GM12801 (cell line): ENCODE results near the gene ZCCHC24.

ENCODE experiments used
- CTCF ChIP-seq: IDR thresholded peaks from one replicate; pipeline ENCODE4 v1.5.1; 2011; ENCODE audit warnings: control low read depth; ENCODE audit not compliant: insufficient read length; ENCODE audit errors: extremely low read depth

Gene ZCCHC24

GRCh38 chr10:79390551-79391229 lies 54.7 kb downstream of the ZCCHC24 start:
- TF ChIP-seq CTCF = no peak

GRCh38 chr10:79390057-79390456 lies 55.4 kb downstream of the ZCCHC24 start:
- no peak for TF ChIP-seq CTCF

DNA sequence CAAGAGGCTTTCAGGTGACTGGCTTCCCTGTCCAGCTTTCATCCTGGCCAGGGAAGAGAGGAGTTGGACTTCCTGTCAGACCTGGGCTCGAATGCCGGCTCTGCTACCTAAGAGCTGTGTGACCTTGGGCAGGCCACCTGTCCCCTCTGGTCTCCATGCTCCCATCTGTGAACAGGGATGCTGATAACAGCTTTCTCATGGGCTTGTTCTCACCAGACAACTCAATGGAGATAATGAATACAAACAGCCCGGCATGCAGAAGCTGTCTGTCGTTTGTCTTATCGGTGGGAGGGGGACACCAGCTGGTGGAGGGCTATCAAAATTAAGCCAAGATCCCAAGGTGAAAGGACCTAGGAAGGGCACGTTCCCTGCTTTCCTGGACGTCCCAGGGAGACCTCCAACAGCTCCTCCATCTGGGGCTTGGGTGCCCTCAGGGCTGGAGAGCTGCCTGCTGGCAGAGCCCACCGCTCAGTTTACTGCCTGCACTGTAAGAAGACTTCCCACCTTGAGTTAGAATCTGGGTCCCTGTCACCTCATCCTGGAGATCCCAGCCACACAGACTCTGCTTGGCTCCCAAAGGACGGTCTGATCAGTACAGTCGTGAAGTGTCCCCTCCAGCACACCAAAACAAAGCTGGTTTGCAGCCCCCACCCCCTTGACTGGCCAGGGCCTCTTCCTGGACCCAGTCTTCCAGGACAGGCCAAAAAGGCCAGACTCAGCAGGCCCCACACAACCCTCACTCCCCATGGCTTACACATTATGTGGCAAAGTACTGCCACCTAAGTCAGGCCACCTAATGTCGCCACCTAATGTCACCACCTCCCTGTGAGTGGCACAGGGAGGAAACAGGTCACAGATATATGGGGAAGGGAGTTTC lies 57.2 kb downstream of the ZCCHC24 start:
- TF ChIP-seq CTCF = no peak

DNA sequence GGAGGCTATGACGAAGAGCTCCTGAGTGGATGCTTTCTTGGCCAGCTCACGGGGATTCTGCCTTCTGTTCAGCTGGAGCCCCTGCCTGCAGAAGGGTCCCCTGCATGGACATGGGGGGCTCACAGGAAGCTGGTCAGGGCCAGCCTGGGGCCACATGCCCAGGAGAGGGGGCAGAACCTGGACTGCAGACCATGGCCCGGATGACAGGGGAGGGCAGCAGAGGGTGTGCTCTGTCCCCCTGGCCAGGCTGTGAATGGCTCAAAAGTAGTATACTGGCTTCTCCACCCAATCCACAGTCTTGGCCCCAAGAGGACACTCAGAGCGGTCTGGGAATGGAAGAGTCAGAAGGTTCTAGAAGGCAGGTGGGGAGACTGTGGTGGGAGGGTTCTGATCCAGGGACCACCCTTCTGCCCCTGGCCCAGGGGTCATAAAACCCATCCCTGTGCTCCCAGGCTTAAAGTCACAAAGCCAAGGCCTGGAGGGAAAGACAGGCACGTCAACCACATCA lies 57.9 kb downstream of the ZCCHC24 start:
- TF ChIP-seq CTCF = no peak

DNA sequence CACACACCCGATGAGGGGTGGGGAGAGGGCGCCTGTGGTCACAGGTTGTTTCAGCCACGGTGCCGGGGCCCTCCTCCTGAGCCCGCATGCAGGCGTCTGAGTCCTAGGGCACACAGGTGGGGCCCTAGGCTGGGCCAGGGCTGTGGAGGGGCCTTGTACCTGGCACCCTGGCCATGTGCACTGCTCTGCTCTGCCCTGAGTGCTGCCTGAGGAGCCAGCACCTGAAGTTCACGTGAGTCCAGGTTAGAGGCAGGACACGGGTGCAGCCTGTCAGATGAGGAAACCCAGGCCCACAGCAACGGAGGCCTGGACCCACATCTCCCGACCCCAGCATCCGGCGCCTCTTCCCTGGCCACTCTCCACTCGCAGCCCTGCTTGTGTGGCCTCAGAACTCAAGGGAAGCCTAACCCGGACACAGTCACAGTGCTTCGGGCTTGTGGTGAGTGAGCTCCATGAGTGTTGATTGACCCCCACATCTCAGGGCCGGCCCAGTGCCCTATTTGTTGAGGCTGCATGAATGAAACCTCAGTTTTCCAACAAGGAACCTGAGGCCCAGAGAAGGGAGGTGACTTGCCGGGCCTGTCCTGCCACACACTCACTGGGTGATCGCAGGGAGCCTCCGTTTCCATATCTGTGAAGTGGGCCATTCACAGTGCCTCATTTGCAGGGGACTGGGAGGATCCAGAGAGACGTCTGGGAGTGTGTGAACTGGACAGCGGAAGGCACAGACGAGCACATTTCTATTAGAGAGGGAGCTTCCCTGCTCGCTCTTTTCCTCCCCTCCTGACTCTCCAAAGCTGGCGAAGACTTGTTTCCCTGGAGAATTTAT lies 58.6 kb downstream of the ZCCHC24 start:
- TF ChIP-seq CTCF = no peak

DNA sequence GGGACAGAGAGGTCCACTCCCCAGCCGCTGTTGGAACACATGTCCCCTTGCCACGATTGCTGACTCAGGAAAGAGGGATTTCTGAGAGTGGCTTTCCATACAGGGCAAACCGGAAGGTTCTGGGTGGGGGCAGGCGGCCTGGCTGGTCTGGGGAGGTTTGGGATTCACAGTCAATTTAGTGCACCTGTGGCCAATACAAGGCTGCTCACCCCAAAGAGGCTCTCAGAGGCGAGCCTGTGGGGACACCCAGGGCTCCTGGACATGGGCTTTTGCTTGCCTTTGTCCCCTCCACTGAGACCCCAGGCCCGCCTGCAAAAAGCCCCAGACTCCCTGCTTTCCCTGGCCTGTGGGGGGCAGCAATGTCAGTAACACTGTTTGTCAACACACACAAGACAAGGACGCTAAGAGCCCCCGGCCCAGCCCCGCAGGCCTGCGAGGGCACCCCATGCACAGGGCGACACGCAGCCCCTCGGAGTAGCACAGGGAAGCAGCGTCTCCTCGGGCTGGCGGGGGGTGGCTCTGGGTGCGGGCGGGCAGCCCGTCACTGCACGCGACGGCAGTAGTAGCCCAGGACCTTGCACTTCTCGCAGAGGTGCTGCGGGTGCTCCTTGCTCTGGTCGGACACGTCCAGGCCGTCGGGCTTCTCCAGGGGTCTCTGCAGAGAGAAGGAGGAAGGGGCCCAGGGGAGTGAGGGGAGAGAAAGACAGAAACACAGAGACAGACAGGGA lies 59.5 kb downstream of the ZCCHC24 start:
- TF ChIP-seq CTCF = no peak
